Panc1 (cell line): Measurements from ENCODE around the gene PHF24. TPM values are rescaled to one million over a fixed set of nuclear protein-coding genes. Genes with fewer than 3 reads are reported as not detected.

ENCODE experiments used
- ATAC-seq: fragments of 200-7000 bp; cut with Tn5 transposase; 2 replicates; pipeline ENCODE4 v1.9.1; 2020; ENCODE audit warnings: mild to moderate bottlenecking, moderate library complexity
- BruUV-seq: library from RNA; stranded (reverse); fragments of 400-500 nt; replicated peaks from 2 replicates; lab custom pipeline; 2021; lab: Mats Ljungman, UMichigan
- CTCF ChIA-PET: fragments of 300-600 bp; sonication (Branson Sonifier 250); formaldehyde crosslinking; loops from one replicate; lab custom pipeline; 2022; ENCODE audit warnings: antibody characterized with exemption; lab: Charles Lee
- POLR2A ChIA-PET: fragments of 300-600 bp; sonication (Branson Sonifier 250); formaldehyde crosslinking; loops from one replicate; lab custom pipeline; 2022; ENCODE audit warnings: antibody characterized with exemption; lab: Charles Lee
- DNase-seq: peaks from one replicate; pipeline ENCODE4 v3.0.0-alpha.2; 2010; ENCODE audit warnings: low read depth, low spot score
- H3K27ac ChIP-seq: 2 replicates; pipeline ENCODE4 v1.5.1; 2011; ENCODE audit warnings: mild to moderate bottlenecking, low read length, inconsistent platforms
- H3K27me3 ChIP-seq: fragments of 200-500 bp; sonication (Bioruptor generic); 2 replicates; pipeline ENCODE4 v1.6.0; 2014; ENCODE audit warnings: low read length, inconsistent platforms; ENCODE audit not compliant: control insufficient read depth, insufficient read depth
- H3K36me3 ChIP-seq: fragments of 200-500 bp; sonication (Bioruptor generic); 2 replicates; pipeline ENCODE4 v1.5.1; 2014; ENCODE audit warnings: inconsistent platforms, mild to moderate bottlenecking, low read length, moderate library complexity; ENCODE audit not compliant: control insufficient read depth, insufficient read depth
- H3K4me1 ChIP-seq: 2 replicates; pipeline ENCODE4 v1.5.1; 2011; ENCODE audit warnings: inconsistent platforms, mild to moderate bottlenecking, low read length, moderate library complexity; ENCODE audit not compliant: control insufficient read depth, insufficient read depth
- H3K4me3 ChIP-seq, 2 experiments: 2 replicates each; pipeline ENCODE4 v1.5.1; 2011 to 2012; ENCODE audit warnings: low read depth in 2 of 2, low read length in 2 of 2, mild to moderate bottlenecking in 2 of 2, inconsistent platforms in 1 of 2, moderate library complexity in 1 of 2
- H3K9me3 ChIP-seq: fragments of 200-500 bp; sonication (Bioruptor generic); 2 replicates; pipeline ENCODE4 v1.5.1; 2014; ENCODE audit warnings: low read depth, mild to moderate bottlenecking, inconsistent platforms, low read length, moderate library complexity; ENCODE audit not compliant: control insufficient read depth, insufficient read depth
- CTCF ChIP-seq: fragments of 450-650 bp; IDR thresholded peaks from 2 replicates; pipeline ENCODE4 v1.5.1; 2017; ENCODE audit warnings: mild to moderate bottlenecking
- POLR2AphosphoS5 ChIP-seq: IDR thresholded peaks from 2 replicates; pipeline ENCODE4 v1.6.1; 2012; ENCODE audit warnings: mild to moderate bottlenecking, low read depth, low read length, moderate library complexity
- REST ChIP-seq, 2 experiments: IDR thresholded peaks; 2 replicates each; pipeline ENCODE4 v1.6.1; 2011 to 2012; ENCODE audit warnings: low read depth in 2 of 2, control low read depth in 1 of 2, low read length in 1 of 2, mild to moderate bottlenecking in 1 of 2, moderate library complexity in 1 of 2; ENCODE audit not compliant: insufficient read depth in 1 of 2
- SIN3A ChIP-seq: IDR thresholded peaks from 2 replicates; pipeline ENCODE4 v1.6.1; 2012; ENCODE audit warnings: low read depth, mild to moderate bottlenecking, low read length, moderate library complexity, borderline replicate concordance; ENCODE audit not compliant: insufficient read depth
- TCF7L2 ChIP-seq: IDR thresholded peaks from 2 replicates; pipeline ENCODE4 v1.6.1; 2011; ENCODE audit warnings: mild to moderate bottlenecking, low read depth, low read length, inconsistent platforms
- in situ Hi-C: cut with HindIII; loops from 2 replicates; pipeline ENCODE4 v1.10.0; 2016; ENCODE audit warnings: low sequenced_read_pairs, low pct_unique_long_range_greater_than_20kb
- intact Hi-C: fragments of 100-400 bp; cut with micrococcal nuclease; formaldehyde crosslinking; loops from one replicate; pipeline ENCODE4 v1.10.0; 2022; ENCODE audit not compliant: unreplicated experiment
- total RNA-seq: library from RNA; stranded (reverse); gene quantifications from one replicate; pipeline ENCODE4 v1.2.1, GENCODE V29; 2021; ENCODE audit not compliant: unreplicated experiment

The PHF24 gene
- total RNA-seq, 1 experiment from 2014 or later: 0.08 TPM

- no peak for ATAC-seq
- Histone ChIP-seq H3K4me3 (no peak overlapping the region), H3K9me3 (no peaks in the 10 kb centered on the region), H3K36me3 (no peaks in the 10 kb centered on the region), H3K27me3 (no peaks in the 10 kb centered on the region), H3K27ac (no peak overlapping the region), H3K4me1 (peaks cover 5% of the 10 kb centered on the region; the same call in 1 of the 2 replicates)
- ChIA-PET POLR2A (no interaction called here), CTCF (interaction anchor here (0.6 kb wide), 1 partner anchor 12 kb away, joined by 5 read pairs; the partner anchor contains the start of gene DNAJB5)
- BruUV-seq: no TSS peak
- no peak for TF ChIP-seq CTCF
- intact Hi-C loops (no loop called here), in situ Hi-C loops (no loop called here)
- DNase-seq: no peak
These were observed 43.2 kb downstream of the PHF24 start for GRCh38 chr9:35001285-35001677.

GRCh38 chr9:35001803-35002502 lies 43.9 kb downstream of the PHF24 start:
- POLR2A ChIA-PET: no interaction called here

More at GRCh38 chr9:35001803-35002502, 43.9 kb downstream of the PHF24 start:
- H3K36me3 ChIP-seq: no peaks in the 10 kb centered on the region
- ATAC-seq (no peak), DNase-seq (no peak)
- no peak overlapping the region for H3K4me3 ChIP-seq
- H3K27ac ChIP-seq: no peak overlapping the region
- no TSS peak for BruUV-seq
- no peak for TF ChIP-seq SIN3A
- TF ChIP-seq REST (IDR thresholded peaks at IDR 0.05; ENCODE audit: insufficient read depth in 1 of 2, low read depth in 2 of 2, low read length in 1 of 2): no peak
- TF ChIP-seq POLR2AphosphoS5: no peak
- TF ChIP-seq CTCF: no peak
- no peak for TF ChIP-seq TCF7L2
- in situ Hi-C loops (no loop called here), intact Hi-C loops (no loop called here)
- no peaks in the 10 kb centered on the region for H3K27me3 ChIP-seq
- no peaks in the 10 kb centered on the region for H3K9me3 ChIP-seq
- CTCF ChIA-PET: no interaction called here
- peaks cover 5% of the 10 kb centered on the region; the same call in 1 of the 2 replicates for H3K4me1 ChIP-seq
